22Rv1 (cell line): ENCODE measurements around the gene HDGF.

Experiments
- H3K27ac ChIP-seq: fragments of 450-650 bp; 2 replicates; pipeline ENCODE4 v1.5.1; 2017
- CTCF ChIP-seq: fragments of 450-650 bp; IDR thresholded peaks from 2 replicates; pipeline ENCODE4 v1.5.1; 2017; ENCODE audit warnings: mild to moderate bottlenecking
- ZFX ChIP-seq: fragments of 450-650 bp; IDR thresholded peaks from 2 replicates; pipeline ENCODE4 v1.6.1; 2017; ENCODE audit warnings: antibody characterized with exemption, borderline replicate concordance

The HDGF gene

GRCh38 chr1:156728599-156729462 is 22.6 kb downstream of the HDGF start, which contains the start of gene ISG20L2:
Gene ISG20L2, minus strand, starts transcription at chr1:156728766. Its CDS starts 1,114 bp downstream, at chr1:156727652.
- TF ChIP-seq ZFX (0 out of 2 replicates have a peak, but pooled peaks have one; percentile 54), CTCF (no peak)
- H3K27ac ChIP-seq = peak within 1 kb of the TSS; percentile 92

GRCh38 chr1:156727926-156728598 is 23.4 kb downstream of the HDGF start, which contains the start of gene METTL25B:
Gene METTL25B, plus strand, starts transcription at chr1:156728469. Its CDS starts 636 bp downstream, at chr1:156729105.
- H3K27ac ChIP-seq = peak within 1 kb of the TSS; percentile 92
- no peak for TF ChIP-seq ZFX
- no peak for TF ChIP-seq CTCF

GRCh38 chr1:156727492-156727891 is 24.0 kb downstream of the HDGF start:
- TF ChIP-seq ZFX = no peak
- TF ChIP-seq CTCF = no peak
- peak overlapping the region; percentile 92 for H3K27ac ChIP-seq

- peak; percentile 53 for TF ChIP-seq CTCF
- no peak for TF ChIP-seq ZFX
Observed at GRCh38 chr1:156726549-156727226, 24.8 kb downstream of the HDGF start.

GRCh38 chr1:156725683-156726280 is 25.7 kb downstream of the HDGF start:
- peak overlapping the region; percentile 92 for H3K27ac ChIP-seq
- peak; percentile 98 for TF ChIP-seq CTCF
- no peak for TF ChIP-seq ZFX

More at GRCh38 chr1:156726549-156727226, 24.8 kb downstream of the HDGF start:
- peak overlapping the region; percentile 92 for H3K27ac ChIP-seq

- TF ChIP-seq ZFX (no peak), CTCF (no peak)
- H3K27ac ChIP-seq = no peak overlapping the region; the same call in 1 of the 2 replicates
Observed at GRCh38 chr1:156721535-156721934, 29.9 kb downstream of the HDGF start.
